GM19438 (cell line): ENCODE data around the gene ORC1.
"Not testable (repeated sequence)": the region's sequence is repeated elsewhere in the genome, so short reads cannot be mapped to it uniquely, and the experiment has no call there.

Experiments
- ATAC-seq: cut with Tn5 transposase; IDR thresholded peaks from one replicate; pipeline ENCODE4 v1.9.1; 2021; ENCODE audit warnings: low read depth; ENCODE audit not compliant: unreplicated experiment

Gene ORC1

DNA sequence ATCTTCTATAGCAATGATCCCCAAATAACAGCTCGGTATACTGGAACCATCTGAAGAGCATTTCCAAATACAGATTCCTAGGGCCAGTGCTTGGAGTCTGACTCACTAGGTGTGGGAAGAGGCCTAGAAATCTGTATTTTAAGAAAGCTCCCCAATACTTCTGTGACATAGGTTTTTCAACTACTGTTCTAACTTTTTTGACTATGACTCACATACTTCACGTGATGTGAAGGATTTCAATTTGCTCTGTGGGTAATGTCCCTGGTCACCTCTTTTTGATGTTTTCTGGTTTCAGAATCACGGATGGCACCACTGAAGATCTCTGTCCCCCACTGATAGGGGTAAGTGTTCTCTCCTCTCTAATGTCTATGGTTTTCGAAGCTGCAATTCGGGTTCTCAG, 11.0 kb downstream of the ORC1 start:
- ATAC-seq, result no peak

DNA sequence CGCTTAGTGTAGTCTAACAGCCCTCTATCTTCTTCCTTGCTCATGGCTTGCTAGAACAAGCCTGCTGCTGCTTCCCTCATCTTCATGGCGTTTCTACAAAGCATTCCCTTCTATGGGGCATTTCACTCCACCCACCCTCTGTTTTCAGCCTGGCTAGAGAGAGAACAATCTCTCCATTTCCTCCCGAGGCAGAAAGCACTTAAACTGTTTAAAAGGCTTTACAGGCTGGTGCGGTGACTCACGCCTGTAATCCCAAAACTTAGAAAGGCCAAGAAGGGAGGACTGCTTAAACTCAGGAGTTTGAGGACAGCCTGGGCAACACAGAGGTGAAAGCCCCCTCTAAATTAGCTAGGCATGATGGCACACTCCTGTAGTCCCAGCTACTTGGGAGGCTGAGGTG, 17.8 kb downstream of the ORC1 start:
- no peak for ATAC-seq

- no peak for ATAC-seq
Measured at GRCh38 chr1:52385376-52385775, 18.8 kb downstream of the ORC1 start.

- ATAC-seq, result not testable (repeated sequence)
Measured at GRCh38 chr1:52369851-52370250, 34.4 kb downstream of the ORC1 start.

- ATAC-seq, result no peak
Measured at GRCh38 chr1:52368383-52369172, 35.6 kb downstream of the ORC1 start.

DNA sequence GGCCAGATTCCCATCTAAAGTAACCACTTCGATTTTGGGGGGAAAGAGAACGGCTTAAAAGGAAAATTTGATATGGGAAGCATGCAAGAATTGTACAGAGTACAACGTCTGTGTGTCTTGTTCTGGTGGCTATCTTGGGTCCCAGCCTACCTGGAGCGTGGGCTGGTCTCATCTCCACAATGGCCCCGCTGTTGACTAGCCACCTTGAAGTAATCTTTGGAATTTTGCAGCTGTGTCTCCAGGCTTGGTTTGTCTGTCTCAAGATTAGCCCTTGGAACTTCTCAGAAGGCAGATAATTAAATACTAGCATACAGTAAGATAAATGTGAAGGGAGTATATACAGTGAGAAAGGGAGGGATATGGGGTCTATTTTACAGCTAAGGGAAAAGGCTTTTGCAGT, 37.0 kb downstream of the ORC1 start:
- no peak for ATAC-seq

GRCh38 chr1:52366517-52366827, 37.8 kb downstream of the ORC1 start:
- ATAC-seq, result no peak

GRCh38 chr1:52365746-52366516, 38.3 kb downstream of the ORC1 start, which contains the start of gene CC2D1B:
TSS of gene CC2D1B (minus strand) at chr1:52366205. CDS start at chr1:52364620, 1,585 bp downstream.
- ATAC-seq, result peak; percentile 88

GRCh38 chr1:52365071-52365745, 39.0 kb downstream of the ORC1 start:
- peak; percentile 33 for ATAC-seq

DNA sequence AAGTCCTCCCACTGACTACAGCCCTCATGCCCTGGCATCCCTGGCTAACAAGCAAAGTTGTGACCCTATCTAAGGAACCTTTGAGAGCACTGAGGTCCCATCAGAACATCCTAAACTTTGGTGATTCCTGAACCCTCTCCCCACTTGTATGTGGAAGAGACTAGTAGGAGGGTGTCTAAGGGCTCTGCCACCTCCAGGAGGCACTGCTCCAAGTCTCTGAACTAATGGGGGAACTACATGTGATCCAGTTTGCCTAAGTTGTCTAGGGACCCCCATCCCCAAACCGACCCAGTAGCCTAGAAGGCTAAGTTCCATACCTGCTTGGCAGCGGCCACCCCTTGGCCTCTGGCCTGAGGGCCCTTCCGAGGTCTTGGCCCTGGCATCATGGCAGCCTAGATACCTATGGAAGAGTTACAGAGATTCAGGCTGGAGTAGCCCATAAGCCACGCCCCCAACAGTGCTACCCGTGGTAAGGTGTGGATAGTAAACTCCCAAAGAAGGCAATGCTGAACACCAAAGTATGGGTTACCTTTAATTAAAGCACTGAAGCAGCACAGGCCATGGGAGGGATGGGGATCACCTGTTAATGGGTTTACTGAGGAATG, 39.9 kb downstream of the ORC1 start:
- no peak for ATAC-seq

- ATAC-seq, result no peak
Measured at GRCh38 chr1:52360595-52360968, 43.6 kb downstream of the ORC1 start.

DNA sequence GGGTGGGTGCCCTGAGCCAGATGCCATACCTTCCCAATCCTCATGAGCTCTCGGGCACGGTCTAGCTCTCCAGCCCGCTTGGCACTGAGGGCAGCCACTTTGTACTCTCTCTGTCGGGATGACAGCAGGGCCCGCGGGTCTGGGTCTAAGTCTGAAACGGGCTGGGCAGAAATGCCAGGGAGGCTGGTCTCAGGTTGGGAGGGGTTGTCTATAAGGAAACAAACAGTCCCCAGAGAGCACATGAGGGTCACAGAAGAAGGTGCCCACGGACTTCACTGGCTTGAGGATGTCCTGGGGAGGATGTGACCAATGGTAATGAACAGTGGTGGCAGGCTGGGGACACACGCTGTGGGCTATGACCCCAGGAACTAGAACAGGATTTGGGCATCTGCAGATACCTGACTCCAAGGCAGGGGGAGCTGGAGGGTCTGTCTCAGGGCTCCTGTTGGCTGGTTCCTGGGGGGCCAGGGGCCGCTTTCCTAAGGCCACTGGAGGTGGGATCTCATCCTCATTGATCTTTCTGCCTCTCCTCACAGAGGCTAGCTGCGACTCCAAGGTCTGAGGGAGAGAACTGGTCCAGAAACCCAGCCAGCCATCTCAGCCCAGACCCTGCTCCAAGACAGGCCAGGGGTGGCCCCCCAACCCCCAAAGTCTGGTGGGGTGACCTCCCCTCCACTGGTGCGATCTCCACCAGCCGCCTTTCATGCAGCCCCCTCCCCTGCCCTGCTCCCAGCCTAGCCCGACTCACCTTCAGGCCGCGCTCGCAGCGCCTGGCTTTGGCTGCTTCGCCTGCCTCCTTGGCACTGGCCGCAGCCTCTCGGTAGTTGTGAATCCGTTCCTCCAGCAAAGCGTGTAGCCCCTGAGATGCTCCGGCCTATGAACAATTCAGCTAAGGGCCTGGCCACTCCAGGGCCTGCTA, 44.3 kb downstream of the ORC1 start:
- no peak for ATAC-seq

GRCh38 chr1:52358851-52359497, 45.2 kb downstream of the ORC1 start:
- ATAC-seq, result no peak

- ATAC-seq, result no peak
Measured at GRCh38 chr1:52357397-52357796, 46.8 kb downstream of the ORC1 start.

GRCh38 chr1:52356818-52357355, 47.3 kb downstream of the ORC1 start:
- ATAC-seq, result no peak

DNA sequence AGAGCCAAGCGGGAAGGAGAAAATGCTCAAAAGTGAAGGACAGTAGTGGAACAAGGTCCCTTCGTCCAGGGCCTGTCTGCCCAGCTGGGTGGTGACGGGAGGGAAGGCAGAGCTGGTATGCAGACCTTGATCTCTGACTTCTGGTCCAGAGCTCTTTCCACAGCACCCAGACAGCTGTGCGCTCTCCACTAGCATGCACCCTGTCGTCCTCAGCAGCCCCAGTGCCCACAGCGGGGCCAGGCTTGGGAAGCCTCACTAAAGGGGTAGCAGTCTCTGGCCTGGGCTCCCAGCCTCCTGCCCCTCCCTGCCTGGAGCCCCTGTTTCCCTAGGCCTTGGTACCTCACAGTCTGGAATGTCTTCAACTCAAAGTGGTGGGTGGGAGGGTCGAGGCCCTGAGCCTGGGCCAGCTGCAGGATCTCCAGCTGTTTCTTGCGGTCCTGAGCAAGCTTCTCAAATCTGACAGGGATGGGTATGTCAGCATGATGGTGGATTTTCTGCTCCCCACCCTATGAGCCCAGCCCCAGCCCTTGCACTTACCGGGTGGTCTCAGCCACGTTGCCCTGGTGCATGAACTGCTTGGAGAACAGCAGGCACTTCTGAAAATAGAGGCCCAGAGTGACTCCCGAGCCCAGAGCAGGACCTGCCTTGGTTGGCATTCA, 48.2 kb downstream of the ORC1 start:
- ATAC-seq, result no peak

DNA sequence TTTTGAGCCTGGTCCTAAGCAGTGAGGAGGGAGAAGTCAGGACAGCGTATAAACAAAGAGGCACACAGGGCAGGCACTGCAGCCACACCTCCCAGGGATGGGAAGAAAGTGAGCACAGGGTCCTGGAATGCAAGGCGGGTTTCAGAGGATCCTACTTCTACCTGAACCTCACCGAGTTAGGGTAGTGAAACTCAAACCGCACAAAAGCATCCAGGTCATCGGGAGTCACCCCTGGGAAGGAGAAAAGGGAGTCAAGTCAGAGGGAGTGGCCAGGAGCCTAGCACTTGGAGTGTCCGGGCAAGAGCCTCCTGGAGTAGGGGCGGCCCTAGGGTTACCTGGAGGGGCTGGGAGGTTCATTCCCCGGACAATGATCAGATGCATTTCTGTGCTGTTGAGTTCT, 48.8 kb downstream of the ORC1 start:
- ATAC-seq, result no peak

DNA sequence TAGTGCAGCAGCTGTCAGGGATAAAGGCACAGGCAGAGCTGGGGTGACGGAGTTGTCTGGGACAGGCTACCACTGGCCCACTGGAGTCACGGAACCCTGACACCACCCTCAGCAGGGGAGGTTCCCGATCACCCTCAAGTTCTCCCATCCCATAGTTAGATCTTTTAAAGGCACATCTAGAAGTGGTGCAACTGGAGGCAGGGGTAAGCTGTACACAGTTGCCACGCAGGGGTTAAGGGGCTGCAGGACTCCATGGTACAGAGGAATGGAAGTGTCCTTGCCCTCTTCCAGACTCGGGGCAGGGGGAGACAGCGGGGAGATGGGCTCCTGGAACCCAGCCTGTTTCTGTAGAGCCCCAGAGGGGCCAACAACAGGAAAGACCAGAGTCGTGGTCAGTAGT, 51.5 kb downstream of the ORC1 start:
- ATAC-seq, result no peak
